ENCODE results near the gene SRRM3. TPM values are rescaled to one million over a fixed set of nuclear protein-coding genes. Genes with fewer than 3 reads are reported as not detected.

The SRRM3 gene
- 0.85 and 1.9 TPM in 2 replicates for total RNA-seq

GRCh38 chr7:76201732-76202665, at the start of gene SRRM3:
SRRM3 (plus strand) TSS chr7:76201896; CDS start chr7:76235067, 33,171 bp downstream.

GRCh38 chr7:76302347-76303201, 100.9 kb downstream of the SRRM3 start, which contains the start of gene HSPB1:
HSPB1 (plus strand) TSS chr7:76302673; CDS start chr7:76302713, 40 bp downstream.

Other genes with a start within 250 kb of the SRRM3 start
- 21.4 and 29.8 TPM in 2 replicates for gene TMEM120A, start 207.3 kb upstream of the SRRM3 start, total RNA-seq
- 28.2 and 37.0 TPM in 2 replicates for gene STYXL1, start 153.9 kb upstream of the SRRM3 start, total RNA-seq
- gene MDH2, start 153.8 kb upstream of the SRRM3 start, total RNA-seq, result 36.5 and 43.1 TPM in 2 replicates
- gene HSPB1, start 100.8 kb downstream of the SRRM3 start, total RNA-seq, result 85.5 and 118 TPM in 2 replicates
- 113 and 116 TPM in 2 replicates for gene YWHAG, start 157.1 kb downstream of the SRRM3 start, total RNA-seq
- 0.32 and 1.2 TPM in 2 replicates for gene SSC4D, start 207.8 kb downstream of the SRRM3 start, total RNA-seq
- gene ZP3, start 223.1 kb downstream of the SRRM3 start, total RNA-seq, result 1.6 and 2.3 TPM in 2 replicates